Mesendoderm (in vitro differentiated cells): ENCODE results near the gene NHERF2.

ENCODE experiments used
- DNase-seq: peaks from one replicate; pipeline ENCODE4 v3.0.0; 2013
- H2AK5ac ChIP-seq: 2 replicates; pipeline ENCODE4 v1.6.1; 2013; ENCODE audit warnings: low read length, inconsistent platforms
- H2BK120ac ChIP-seq: 2 replicates; pipeline ENCODE4 v1.6.1; 2013; ENCODE audit warnings: low read depth, mild to moderate bottlenecking, low read length, moderate library complexity, mixed read lengths
- H2BK15ac ChIP-seq: replicated peaks from 2 replicates; pipeline ENCODE4 v1.6.1; 2013; ENCODE audit warnings: low read depth, mild to moderate bottlenecking, moderate library complexity
- H2BK5ac ChIP-seq: 2 replicates; pipeline ENCODE4 v1.6.1; 2013; ENCODE audit warnings: low read length, inconsistent platforms
- H3K18ac ChIP-seq: 2 replicates; pipeline ENCODE4 v1.6.1; 2013; ENCODE audit warnings: mild to moderate bottlenecking, low read length, mixed read lengths
- H3K23ac ChIP-seq: one replicate; pipeline ENCODE4 v1.6.1; 2013; ENCODE audit warnings: low read length
- H3K27ac ChIP-seq: 2 replicates; pipeline ENCODE4 v1.5.1; 2013; ENCODE audit warnings: low read depth, mild to moderate bottlenecking, inconsistent platforms, low read length, moderate library complexity
- H3K27me3 ChIP-seq: 2 replicates; pipeline ENCODE4 v1.6.1; 2013; ENCODE audit warnings: low read length, control low read depth, mild to moderate bottlenecking, inconsistent platforms; ENCODE audit not compliant: insufficient read depth, poor library complexity
- H3K36me3 ChIP-seq: 2 replicates; pipeline ENCODE4 v1.6.1; 2013; ENCODE audit warnings: low read length, inconsistent platforms; ENCODE audit not compliant: control insufficient read depth, insufficient read depth
- H3K4ac ChIP-seq: one replicate; pipeline ENCODE4 v1.6.1; 2013; ENCODE audit warnings: low read depth, mild to moderate bottlenecking, low read length, moderate library complexity
- H3K4me1 ChIP-seq: 2 replicates; pipeline ENCODE4 v1.6.1; 2013; ENCODE audit warnings: low read depth, low read length, inconsistent platforms; ENCODE audit not compliant: control insufficient read depth
- H3K4me2 ChIP-seq: 2 replicates; pipeline ENCODE4 v1.6.1; 2013; ENCODE audit warnings: low read length
- H3K4me3 ChIP-seq: 2 replicates; pipeline ENCODE4 v1.5.1; 2013; ENCODE audit warnings: mild to moderate bottlenecking, low read length
- H3K56ac ChIP-seq: one replicate; pipeline ENCODE4 v1.6.1; 2013; ENCODE audit warnings: low read length
- H3K79me1 ChIP-seq: 2 replicates; pipeline ENCODE4 v1.6.1; 2013; ENCODE audit warnings: low read length, inconsistent platforms
- H3K79me2 ChIP-seq: 2 replicates; pipeline ENCODE4 v1.6.1; 2013; ENCODE audit warnings: mild to moderate bottlenecking, low read length; ENCODE audit not compliant: control insufficient read depth, insufficient read depth
- H3K9ac ChIP-seq: 2 replicates; pipeline ENCODE4 v1.6.1; 2013; ENCODE audit warnings: low read length, inconsistent platforms
- H4K5ac ChIP-seq: one replicate; pipeline ENCODE4 v1.6.1; 2013; ENCODE audit warnings: low read length
- H4K8ac ChIP-seq: one replicate; pipeline ENCODE4 v1.6.1; 2013; ENCODE audit warnings: low read depth, mild to moderate bottlenecking, control low read depth, low read length, moderate library complexity
- WGBS: extraction: QIAGEN DNeasy Blood & Tissue Kit; methylation state at CpG from one replicate; pipeline ENCODE4 v1.1.7; 2013; ENCODE audit warnings: low lambda C conversion rate, missing lambda C conversion rate; ENCODE audit not compliant: insufficient coverage; ENCODE audit errors: extremely low coverage; 5-methylcytosine and 5-hydroxymethylcytosine counted together

The NHERF2 gene

GRCh38 chr16:2083876-2084780, 57.4 kb downstream of the NHERF2 start:
- Histone ChIP-seq H2BK120ac (no peak overlapping the region), H3K27me3 (no peaks in the 10 kb centered on the region), H2BK15ac (no peak overlapping the region), H3K36me3 (peaks cover 4% of the 10 kb centered on the region), H2BK5ac (no peak overlapping the region), H3K4ac (no peak overlapping the region), H3K4me2 (no peak overlapping the region), H3K79me1 (no peaks in the 10 kb centered on the region), H3K79me2 (no peaks in the 10 kb centered on the region), H3K4me1 (no peaks in the 10 kb centered on the region), H3K18ac (no peak overlapping the region), H3K23ac (no peak overlapping the region), H3K4me3 (no peak overlapping the region), H2AK5ac (no peak overlapping the region), H3K9ac (no peak overlapping the region), H4K8ac (no peak overlapping the region), H3K56ac (no peak overlapping the region), H4K5ac (no peak overlapping the region), H3K27ac (no peak overlapping the region)
- DNase-seq = no peak
- WGBS = no CpG with 5 or more reads among the region's 44 CpGs

GRCh38 chr16:2084895-2085625, 58.4 kb downstream of the NHERF2 start:
- WGBS = no CpG with 5 or more reads among the region's 29 CpGs
- no peak overlapping the region for H3K4me3 ChIP-seq
- no peaks in the 10 kb centered on the region for H3K27me3 ChIP-seq
- H3K4me1 ChIP-seq = no peaks in the 10 kb centered on the region
- H3K27ac ChIP-seq = no peak overlapping the region
- H3K56ac ChIP-seq = no peak overlapping the region
- H2BK15ac ChIP-seq = no peak overlapping the region
- H2AK5ac ChIP-seq = no peak overlapping the region
- DNase-seq = no peak
- H3K79me2 ChIP-seq = no peaks in the 10 kb centered on the region
- H2BK120ac ChIP-seq = no peak overlapping the region
- no peak overlapping the region for H3K4ac ChIP-seq
- H3K4me2 ChIP-seq = no peak overlapping the region
- H2BK5ac ChIP-seq = no peak overlapping the region
- H3K79me1 ChIP-seq = no peaks in the 10 kb centered on the region
- no peak overlapping the region for H3K23ac ChIP-seq
- no peak overlapping the region for H3K18ac ChIP-seq
- H4K5ac ChIP-seq = no peak overlapping the region
- H3K9ac ChIP-seq = no peak overlapping the region
- peaks cover 2% of the 10 kb centered on the region for H3K36me3 ChIP-seq
- H4K8ac ChIP-seq = no peak overlapping the region

GRCh38 chr16:2085669-2086068, 59.0 kb downstream of the NHERF2 start:
- Histone ChIP-seq H2AK5ac (no peak overlapping the region), H2BK120ac (no peak overlapping the region), H3K4me1 (peaks cover 1% of the 10 kb centered on the region), H3K9ac (no peak overlapping the region), H3K79me1 (no peaks in the 10 kb centered on the region), H4K8ac (no peak overlapping the region), H3K4me2 (no peak overlapping the region), H3K4ac (no peak overlapping the region), H3K27ac (no peak overlapping the region), H3K27me3 (no peaks in the 10 kb centered on the region), H2BK5ac (no peak overlapping the region), H4K5ac (no peak overlapping the region), H3K56ac (no peak overlapping the region), H2BK15ac (no peak overlapping the region), H3K18ac (no peak overlapping the region), H3K23ac (no peak overlapping the region), H3K79me2 (no peaks in the 10 kb centered on the region), H3K4me3 (no peak overlapping the region), H3K36me3 (peaks cover 2% of the 10 kb centered on the region)
- no peak for DNase-seq
- no CpG with 5 or more reads among the region's 14 CpGs for WGBS

- Histone ChIP-seq H2BK120ac (no peak overlapping the region), H2BK15ac (no peak overlapping the region), H3K23ac (no peak overlapping the region), H3K79me1 (no peaks in the 10 kb centered on the region), H3K27ac (no peak overlapping the region), H3K27me3 (no peaks in the 10 kb centered on the region), H4K5ac (no peak overlapping the region), H3K4me1 (peaks cover 1% of the 10 kb centered on the region), H3K79me2 (no peaks in the 10 kb centered on the region), H3K4me3 (no peak overlapping the region), H3K4me2 (no peak overlapping the region), H3K4ac (no peak overlapping the region), H3K9ac (no peak overlapping the region), H3K56ac (no peak overlapping the region), H4K8ac (no peak overlapping the region), H3K18ac (no peak overlapping the region), H2AK5ac (no peak overlapping the region), H3K36me3 (peaks cover 2% of the 10 kb centered on the region), H2BK5ac (no peak overlapping the region)
- WGBS = no CpG with 5 or more reads among the region's 27 CpGs
- no peak for DNase-seq
These were observed 59.5 kb downstream of the NHERF2 start for GRCh38 chr16:2086106-2086742.

GRCh38 chr16:2086812-2087747, 60.4 kb downstream of the NHERF2 start:
- H2BK120ac ChIP-seq = no peak overlapping the region
- no peak overlapping the region for H2BK5ac ChIP-seq
- H3K9ac ChIP-seq = no peak overlapping the region
- H3K4me1 ChIP-seq = peaks cover 1% of the 10 kb centered on the region
- H3K79me1 ChIP-seq = no peaks in the 10 kb centered on the region
- no peak overlapping the region for H3K27ac ChIP-seq
- no peak overlapping the region for H3K56ac ChIP-seq
- H3K4ac ChIP-seq = no peak overlapping the region
- no peak overlapping the region for H3K23ac ChIP-seq
- no peak overlapping the region for H3K4me3 ChIP-seq
- no peak for DNase-seq
- no peak overlapping the region for H3K18ac ChIP-seq
- no peak overlapping the region for H2BK15ac ChIP-seq
- H3K4me2 ChIP-seq = no peak overlapping the region
- H3K27me3 ChIP-seq = no peaks in the 10 kb centered on the region
- H4K8ac ChIP-seq = no peak overlapping the region
- H2AK5ac ChIP-seq = no peak overlapping the region
- H3K36me3 ChIP-seq = peaks cover 2% of the 10 kb centered on the region
- H4K5ac ChIP-seq = no peak overlapping the region
- H3K79me2 ChIP-seq = no peaks in the 10 kb centered on the region
- WGBS = no CpG with 5 or more reads among the region's 30 CpGs
